ENCODE data around the gene ZNF77.
A peak's percentile ranks its signal among the peaks of the same experiment; 100 is the strongest.
"Not testable (repeated sequence)": the region's sequence is repeated elsewhere in the genome, so short reads cannot be mapped to it uniquely, and the experiment has no call there.

The ZNF77 gene

GRCh38 chr19:2969104-2969504 is 24.3 kb upstream of the ZNF77 start:
- no peak for DNase-seq

DNA sequence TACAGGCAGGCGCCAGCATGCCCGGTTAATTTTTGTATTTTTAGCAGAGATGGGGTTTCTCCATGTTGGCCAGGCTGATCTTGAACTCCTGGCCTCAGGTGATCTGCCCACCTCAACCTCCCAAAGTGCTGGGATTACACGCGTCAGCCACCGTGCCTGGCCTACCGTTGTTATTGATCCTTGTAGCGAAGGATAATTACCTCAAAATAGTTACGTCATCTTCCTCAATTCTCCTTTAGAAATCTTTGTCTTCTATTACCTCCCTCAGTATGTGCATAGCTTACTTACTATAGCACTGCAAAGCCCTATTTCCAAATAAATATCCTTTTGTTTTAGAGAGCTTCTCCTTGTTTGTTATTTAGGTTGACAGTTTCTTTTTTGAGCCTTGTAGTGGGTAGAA is 23.2 kb upstream of the ZNF77 start:
- no peak for DNase-seq

DNA sequence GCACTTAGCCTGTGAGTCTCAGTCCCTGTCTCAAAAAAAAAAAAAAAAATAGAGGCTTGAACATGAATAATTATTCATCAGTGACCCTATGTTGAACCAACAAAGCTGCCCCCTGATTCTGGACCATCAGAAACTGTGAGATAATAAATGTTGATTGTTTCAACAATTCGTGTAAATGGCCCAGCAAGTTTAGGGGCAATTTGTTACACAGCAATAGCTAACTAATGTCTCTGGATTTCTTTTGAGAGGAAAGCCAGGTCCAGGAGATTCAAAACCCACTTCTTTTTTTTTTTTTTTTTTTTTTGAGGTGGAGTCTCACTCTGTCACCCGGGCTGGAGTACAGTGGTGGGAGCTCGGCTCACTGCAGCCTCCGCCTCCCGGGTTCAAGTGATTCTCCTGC is 20.1 kb upstream of the ZNF77 start:
- DNase-seq, result no peak

DNA sequence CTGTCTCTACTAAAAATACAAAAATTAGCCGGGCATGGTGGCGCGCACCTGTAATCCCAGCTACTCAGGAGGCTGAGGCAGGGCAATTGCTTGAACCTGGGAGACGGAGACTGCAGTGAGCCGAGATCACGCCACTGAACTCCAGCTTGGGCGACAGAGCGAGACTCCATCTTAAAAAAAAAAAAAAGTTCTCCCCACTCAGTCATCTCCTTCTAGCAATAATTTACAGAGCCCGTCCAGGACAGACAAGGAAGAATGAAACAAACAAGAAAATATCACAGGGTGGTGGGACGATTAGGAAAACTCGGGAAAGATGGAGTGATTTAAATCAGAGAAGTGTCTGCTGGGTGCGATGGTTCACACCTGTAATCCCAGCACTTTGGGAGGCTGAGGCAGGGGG is 18.9 kb upstream of the ZNF77 start:
- DNase-seq, result not testable (repeated sequence)

- DNase-seq, result no peak
Observed at GRCh38 chr19:2963122-2963521, 18.4 kb upstream of the ZNF77 start.

- peak; percentile 32 for DNase-seq
Observed at GRCh38 chr19:2962018-2962670, 17.4 kb upstream of the ZNF77 start.

- no peak for DNase-seq
Observed at GRCh38 chr19:2960120-2960519, 15.3 kb upstream of the ZNF77 start.

- DNase-seq, result no peak
Observed at GRCh38 chr19:2957160-2957559, 12.4 kb upstream of the ZNF77 start.

- DNase-seq, result no peak
Observed at GRCh38 chr19:2952953-2953481, 8.2 kb upstream of the ZNF77 start.

DNA sequence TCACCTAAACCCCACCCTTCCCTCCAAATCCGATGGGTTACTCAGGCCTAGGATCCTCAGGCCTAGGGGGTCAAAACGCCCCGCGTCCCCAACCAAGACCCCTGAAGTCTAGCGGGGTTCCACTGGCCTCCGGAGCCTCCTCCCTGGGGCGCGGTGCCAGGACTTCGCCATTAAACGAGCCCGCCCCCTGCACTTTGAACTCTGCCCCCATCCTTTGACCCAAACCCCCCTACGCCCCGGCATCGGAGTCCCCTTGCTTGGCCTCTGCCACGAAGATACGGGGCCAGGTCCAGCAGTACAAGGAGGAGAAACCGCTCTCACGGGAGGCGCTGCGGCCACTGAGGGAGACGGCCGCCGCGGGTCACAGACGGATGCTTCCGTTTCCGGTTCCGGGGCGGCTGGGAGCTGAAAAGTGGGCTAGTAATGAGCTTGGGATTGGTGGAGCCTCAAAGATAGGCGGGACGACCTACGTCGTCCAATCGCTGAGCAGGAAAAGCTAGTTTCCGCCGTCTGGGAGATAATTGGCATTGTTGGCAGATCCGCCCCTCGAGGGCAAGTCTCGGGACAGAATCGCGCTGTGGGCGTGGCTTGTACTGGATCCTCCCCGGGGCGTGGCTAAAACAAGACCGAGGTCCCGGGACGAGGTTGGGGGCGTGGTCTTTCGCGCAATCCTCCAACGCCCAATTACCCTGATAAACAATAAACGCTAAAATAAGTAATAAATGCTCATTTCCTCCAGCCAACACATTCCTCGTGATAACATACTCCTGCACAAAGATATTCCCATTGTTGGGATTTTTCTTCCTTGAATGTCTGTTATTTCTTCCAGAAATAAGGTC is 5.7 kb upstream of the ZNF77 start:
- peak; percentile 100 for DNase-seq

GRCh38 chr19:2949939-2950285 is 5.1 kb upstream of the ZNF77 start:
- no peak for DNase-seq

DNA sequence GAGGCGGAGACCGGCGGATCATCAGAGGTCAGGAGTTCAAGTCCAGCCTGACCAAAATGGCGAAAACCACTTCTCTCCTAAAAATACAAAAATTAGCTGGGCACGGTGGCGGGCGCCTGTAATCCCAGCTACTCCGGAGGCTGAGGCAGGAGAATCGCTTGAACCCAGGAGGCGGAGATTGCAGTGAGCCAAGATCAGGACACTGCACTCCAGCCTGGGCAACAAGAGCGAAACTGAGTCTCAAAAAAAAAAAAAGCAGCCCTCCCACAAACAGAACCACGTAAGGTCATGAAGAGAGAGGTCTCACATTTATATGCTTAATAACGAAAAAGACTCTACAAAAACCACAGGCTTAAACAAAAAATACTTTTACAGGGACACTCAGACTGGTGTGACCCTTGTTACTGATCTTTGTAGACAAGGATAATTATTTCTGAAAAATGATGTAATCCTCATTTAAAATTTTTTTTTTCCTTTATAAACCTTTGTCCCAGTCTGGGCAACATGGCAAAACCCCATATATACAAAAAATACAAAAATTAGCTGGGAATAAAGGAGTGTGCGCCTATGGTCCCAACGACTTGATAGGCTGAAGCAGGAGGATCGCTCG is 909 bp upstream of the ZNF77 start:
- no peak for DNase-seq

- no peak for DNase-seq
Observed at GRCh38 chr19:2944403-2944774, 382 bp downstream of the ZNF77 start.

DNA sequence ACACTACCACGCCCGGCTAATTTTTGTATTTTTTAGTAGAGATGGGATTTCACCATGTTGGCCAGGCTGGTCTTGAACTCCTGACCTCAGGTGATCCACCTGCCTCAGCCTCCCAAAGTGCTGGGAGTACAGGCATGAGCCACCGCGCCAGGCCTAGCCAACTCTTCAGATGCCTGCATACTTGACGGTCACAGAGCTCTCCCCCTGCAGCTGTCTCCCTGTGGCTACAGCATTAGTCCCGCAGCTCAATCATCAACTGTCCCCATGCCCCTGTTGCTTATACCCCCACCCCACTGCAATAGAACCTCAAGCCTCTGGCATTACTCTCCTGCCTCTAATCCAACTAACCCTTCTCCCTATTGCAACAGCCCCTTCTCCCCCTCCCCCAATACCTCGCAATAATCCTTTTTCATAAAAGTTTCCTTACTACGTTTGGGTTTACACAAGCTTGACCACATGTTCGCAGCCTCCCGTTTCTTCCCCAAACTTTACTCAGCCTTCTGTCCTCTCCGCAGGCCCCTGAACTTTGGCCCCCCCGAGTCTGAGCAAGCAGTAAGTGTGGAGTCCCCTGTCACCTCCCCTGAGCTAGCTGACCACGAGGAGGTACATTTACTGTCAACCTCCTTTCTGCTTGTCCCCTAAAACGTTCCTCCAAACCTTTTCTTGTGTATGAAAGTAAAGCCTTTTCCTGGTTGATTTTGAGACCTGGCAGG is 1.7 kb downstream of the ZNF77 start:
- no peak for DNase-seq

DNA sequence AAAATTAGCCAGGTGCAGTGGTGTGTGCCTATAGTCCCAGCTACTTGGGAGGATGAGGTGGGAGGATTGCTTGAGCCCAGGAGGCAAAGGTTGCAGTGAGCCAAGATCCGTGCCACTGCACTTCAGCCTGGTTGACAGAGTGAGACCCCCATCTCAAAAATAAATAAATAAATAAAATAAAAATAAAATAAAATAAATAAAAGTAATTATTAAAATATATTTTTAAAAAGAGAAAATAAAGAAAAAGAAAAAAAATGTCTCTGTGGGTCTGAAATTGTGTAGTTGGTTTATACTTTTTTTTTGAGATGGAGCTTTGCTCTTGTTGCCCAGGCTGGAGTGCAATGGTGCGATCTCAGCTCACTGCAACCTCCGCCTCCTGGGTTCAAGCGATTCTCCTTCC is 8.9 kb downstream of the ZNF77 start:
- not testable (repeated sequence) for DNase-seq

GRCh38 chr19:2933490-2933910 is 11.3 kb downstream of the ZNF77 start:
- DNase-seq, result no peak

DNA sequence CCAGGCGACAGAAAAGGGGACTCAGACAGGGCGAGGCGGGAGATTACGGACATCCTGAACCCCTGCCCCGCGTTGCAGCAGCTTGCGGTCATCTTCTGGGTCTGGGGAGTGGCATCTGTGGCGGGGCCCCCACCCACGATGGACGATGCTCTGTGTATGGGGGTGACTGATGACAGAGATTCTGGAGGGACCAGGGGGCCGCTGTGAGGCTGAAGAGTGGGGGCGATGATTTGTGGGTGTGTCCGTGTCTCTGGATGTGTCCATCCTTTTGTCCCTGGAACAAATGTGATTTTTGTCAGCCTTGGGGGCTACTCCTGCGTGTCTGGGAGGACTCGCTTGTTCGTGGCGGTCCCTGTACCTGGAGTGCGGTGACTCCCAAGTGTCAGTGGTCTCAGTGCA is 17.7 kb downstream of the ZNF77 start:
- DNase-seq, result no peak

DNA sequence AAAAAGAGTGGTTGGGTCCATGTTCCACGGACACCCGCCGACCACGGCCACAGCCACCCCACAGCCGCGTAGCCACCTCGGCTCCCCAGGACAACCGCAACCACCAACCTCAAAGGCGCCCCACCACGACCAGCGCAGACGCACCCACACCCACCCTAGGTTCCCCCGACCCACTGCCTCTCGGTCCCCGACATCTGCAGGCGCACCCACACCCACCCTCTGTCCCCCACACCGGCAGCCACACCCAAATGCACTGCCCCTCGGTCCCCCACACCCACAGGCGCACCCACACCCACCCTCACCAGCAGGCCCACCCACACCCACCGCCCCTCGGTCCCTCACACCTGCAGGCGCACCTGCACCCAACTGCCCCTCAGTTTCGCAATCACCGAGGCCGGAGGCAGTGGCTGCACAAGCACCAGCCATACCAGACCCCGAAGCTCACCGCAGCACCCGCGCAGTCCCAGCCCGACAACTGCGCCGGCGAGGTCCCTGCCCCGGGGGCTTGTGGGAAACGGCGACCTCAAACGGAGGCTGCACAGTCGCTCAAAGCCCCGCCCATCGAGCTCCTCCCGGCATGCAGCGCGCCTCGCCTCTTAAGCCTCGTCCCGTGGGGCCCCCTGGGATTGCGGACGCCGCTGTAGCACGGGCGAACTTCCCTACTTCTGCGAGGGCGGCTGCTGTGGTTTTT is 18.3 kb downstream of the ZNF77 start:
- no peak for DNase-seq

DNA sequence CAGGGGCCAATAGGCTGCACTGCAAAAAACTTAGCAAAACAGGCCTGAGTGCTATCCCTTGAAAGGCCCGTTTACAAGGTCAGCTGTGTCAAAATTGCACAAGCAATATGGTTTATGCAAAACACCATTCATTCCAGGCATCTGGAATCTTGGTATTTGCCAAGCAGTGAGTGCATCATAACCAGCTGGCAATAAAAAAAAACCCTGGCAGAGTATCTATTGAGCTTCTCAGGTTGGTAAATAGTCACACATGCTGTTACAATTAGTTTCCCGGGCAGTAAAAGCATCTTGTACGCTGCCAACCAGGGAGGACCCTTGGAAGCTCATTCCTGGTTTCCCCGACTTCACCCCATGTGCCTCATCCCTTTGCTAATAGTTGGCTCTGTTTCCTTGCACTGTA is 21.3 kb downstream of the ZNF77 start:
- DNase-seq, result no peak

DNA sequence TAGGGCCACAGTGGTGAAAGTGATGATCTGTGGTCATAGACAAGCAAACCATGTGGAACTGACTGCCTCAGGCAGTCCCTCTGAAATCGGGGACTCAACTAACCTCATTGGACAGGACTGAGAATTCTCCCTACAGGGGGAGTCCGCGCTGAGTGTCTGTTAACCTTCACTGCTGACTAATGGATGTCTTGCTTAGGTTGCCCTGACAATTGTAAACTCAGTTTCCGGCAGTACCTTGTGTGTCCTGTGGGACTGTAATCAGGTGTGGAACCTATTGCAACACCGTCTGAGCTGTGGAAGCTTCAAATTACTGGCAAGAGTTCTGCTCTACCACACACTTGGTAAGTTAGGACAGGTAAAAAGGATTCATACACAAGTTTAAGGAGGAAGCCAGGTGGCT is 21.8 kb downstream of the ZNF77 start:
- no peak for DNase-seq

- DNase-seq, result no peak
Observed at GRCh38 chr19:2917275-2918184, 27.2 kb downstream of the ZNF77 start.

GRCh38 chr19:2912306-2912705 is 32.5 kb downstream of the ZNF77 start:
- no peak for DNase-seq
